ENCODE data around the gene SPEF1. TPM values are rescaled to one million over a fixed set of nuclear protein-coding genes. Genes with fewer than 3 reads are reported as not detected.

Gene SPEF1
- total and polyA plus RNA-seq, 2 of the 4 experiments (the other 2 are of a cell fraction): 0.15 TPM; not detected in 1

- in situ Hi-C loops (cut with MboI; ENCODE audit: low sequenced_read_pairs): no loop called here
- Histone ChIP-seq H2AK9ac (replicated peaks; ENCODE audit: low read depth, low read length, poor library complexity) (no peak overlapping the region), H3K4ac (ENCODE audit: low read depth, low read length) (no peak overlapping the region), H3K9me1 (ENCODE audit: insufficient read depth, low read length) (no peaks in the 10 kb centered on the region; the same call in 1 of the 2 replicates), H2BK15ac (ENCODE audit: low read depth, low read length) (no peak overlapping the region), H3K4me3 (ENCODE audit: insufficient read depth, low read depth, low read length) (no peak overlapping the region), H4K5ac (ENCODE audit: low read depth, low read length) (no peak overlapping the region), H3K4me1 (ENCODE audit: control insufficient read depth, insufficient read depth, low read length) (no peaks in the 10 kb centered on the region), H2BK20ac (ENCODE audit: low read depth, low read length) (no peak overlapping the region), H3K9ac (ENCODE audit: low read depth, low read length) (no peak overlapping the region), H3K23ac (ENCODE audit: low read depth, low read length) (no peak overlapping the region), H3K14ac (replicated peaks; ENCODE audit: low read depth, low read length) (no peak overlapping the region), H3K4me2 (ENCODE audit: low read depth, low read length) (no peak overlapping the region), H2AK5ac (ENCODE audit: low read depth, low read length) (no peak overlapping the region), H3K27me3 (ENCODE audit: control insufficient read depth, insufficient read depth, low read length) (peaks cover 67% of the 10 kb centered on the region), H3K27ac (ENCODE audit: insufficient read depth, low read length) (no peak overlapping the region), H3K36me3 (ENCODE audit: control insufficient read depth, insufficient read depth, low read length) (no peaks in the 10 kb centered on the region), H3K18ac (ENCODE audit: low read depth, low read length) (no peak overlapping the region), H3K56ac (ENCODE audit: extremely low read depth, insufficient read depth, low read length) (no peak overlapping the region), H2BK5ac (ENCODE audit: low read depth, low read length, poor library complexity, severe bottlenecking) (no peak overlapping the region), H3K9me3 (ENCODE audit: control insufficient read depth, insufficient read depth, low read length) (no peaks in the 10 kb centered on the region), H3K79me1 (ENCODE audit: low read depth in 1 of 2, low read length in 2 of 2) (no peaks in the 10 kb centered on the region), H2BK120ac (ENCODE audit: low read depth, low read length) (no peak overlapping the region), H2AFZ (replicated peaks; ENCODE audit: low read length, poor library complexity) (no peak overlapping the region), H4K91ac (ENCODE audit: insufficient read depth, low read depth, low read length) (no peak overlapping the region), H4K20me1 (ENCODE audit: insufficient read depth, low read length) (no peaks in the 10 kb centered on the region), H4K8ac (ENCODE audit: low read depth in 2 of 2, low read length in 2 of 2) (no peak overlapping the region)
- POLR2A ChIA-PET (ENCODE audit: unreplicated experiment): no interaction called here
- no TSS peak for BruUV-seq (replicated peaks)
- dilution Hi-C loops (cut with HindIII; ENCODE audit: low sequenced_read_pairs, unreplicated experiment): no loop called here
- no peak for TF ChIP-seq MXI1 (IDR thresholded peaks at IDR 0.05; ENCODE audit: borderline replicate concordance, low read depth, low read length)
- TF ChIP-seq MAFK (IDR thresholded peaks at IDR 0.05; ENCODE audit: low read depth, low read length): no peak
- TF ChIP-seq ELK1 (IDR thresholded peaks at IDR 0.05; ENCODE audit: borderline replicate concordance, low read depth, low read length): no peak
- no peak for TF ChIP-seq SMC3 (IDR thresholded peaks at IDR 0.05; ENCODE audit: low read depth, low read length)
- TF ChIP-seq CTCF (conservative IDR thresholded peaks at IDR 0.05; ENCODE audit: low read depth, low read length): no peak
- TF ChIP-seq RAD21 (IDR thresholded peaks at IDR 0.05; ENCODE audit: low read length): no peak
- CTCF ChIA-PET: interaction anchor here (1.6 kb wide), 1 partner anchor 18 kb away, joined by 4 read pairs; no protein-coding TSS in a partner anchor
- ATAC-seq (ENCODE audit: low read depth) (no peak), DNase-seq (no peak)
- intact Hi-C loops (cut with micrococcal nuclease): no loop called here
- no CpG with 5 or more reads among the region's 3 CpGs for WGBS, 2 experiments (ENCODE audit: extremely low coverage in 2 of 2, insufficient read length in 1 of 2)
Observed at GRCh38 chr20:3728876-3729275, 52.4 kb downstream of the SPEF1 start.

Measured in IMR-90 (cell line).